NCI-H510A (cell line): ENCODE measurements around the gene FAM222B.

Experiments used
- DNase-seq: peaks from one replicate; lab custom pipeline; 2025; lab: John Stamatoyannopoulos, UW

FAM222B gene

GRCh38 chr17:28773736-28774135, 68.9 kb downstream of the FAM222B start:
- no peak for DNase-seq

DNA sequence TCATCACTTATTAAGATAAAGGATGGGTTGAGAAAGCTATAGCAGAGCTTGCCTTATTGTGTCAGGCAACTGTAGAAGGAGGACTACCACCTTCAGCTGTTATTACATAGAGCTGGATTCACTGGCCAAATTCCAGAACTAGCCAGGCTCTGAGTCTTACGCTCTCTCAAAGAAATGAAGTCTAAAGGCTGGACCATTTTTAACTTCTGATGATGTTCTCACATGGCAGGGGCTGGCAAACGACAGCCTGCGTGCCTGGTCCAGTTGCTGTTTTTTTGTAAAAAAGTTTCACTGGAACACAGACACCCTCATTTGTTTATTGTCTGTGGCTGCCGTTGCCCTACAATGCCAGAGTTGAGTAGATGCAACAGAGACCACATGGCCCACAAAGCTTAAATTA, 77.6 kb downstream of the FAM222B start:
- DNase-seq: no peak

DNA sequence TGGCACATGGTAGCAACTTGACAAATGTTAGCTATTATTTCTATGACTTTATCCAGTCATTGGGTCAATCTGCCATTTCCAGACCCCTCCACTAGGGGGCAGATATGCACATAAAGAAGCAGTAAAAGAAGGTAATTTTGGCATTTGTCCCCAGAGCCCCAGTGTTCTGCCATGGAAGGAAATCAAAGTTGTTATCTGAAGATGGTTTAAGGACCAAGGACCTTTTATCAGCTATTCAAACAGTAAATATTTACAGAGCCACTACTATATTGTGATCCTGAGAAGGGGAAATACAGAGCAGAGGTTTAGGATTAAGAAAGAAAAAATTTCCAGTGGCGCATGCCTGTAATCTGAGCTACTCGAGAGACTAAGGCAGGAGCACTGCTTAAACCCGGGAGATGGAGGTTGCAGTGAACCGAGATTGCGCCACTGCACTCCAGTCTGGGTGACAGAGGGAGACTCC, 78.8 kb downstream of the FAM222B start:
- no peak for DNase-seq

DNA sequence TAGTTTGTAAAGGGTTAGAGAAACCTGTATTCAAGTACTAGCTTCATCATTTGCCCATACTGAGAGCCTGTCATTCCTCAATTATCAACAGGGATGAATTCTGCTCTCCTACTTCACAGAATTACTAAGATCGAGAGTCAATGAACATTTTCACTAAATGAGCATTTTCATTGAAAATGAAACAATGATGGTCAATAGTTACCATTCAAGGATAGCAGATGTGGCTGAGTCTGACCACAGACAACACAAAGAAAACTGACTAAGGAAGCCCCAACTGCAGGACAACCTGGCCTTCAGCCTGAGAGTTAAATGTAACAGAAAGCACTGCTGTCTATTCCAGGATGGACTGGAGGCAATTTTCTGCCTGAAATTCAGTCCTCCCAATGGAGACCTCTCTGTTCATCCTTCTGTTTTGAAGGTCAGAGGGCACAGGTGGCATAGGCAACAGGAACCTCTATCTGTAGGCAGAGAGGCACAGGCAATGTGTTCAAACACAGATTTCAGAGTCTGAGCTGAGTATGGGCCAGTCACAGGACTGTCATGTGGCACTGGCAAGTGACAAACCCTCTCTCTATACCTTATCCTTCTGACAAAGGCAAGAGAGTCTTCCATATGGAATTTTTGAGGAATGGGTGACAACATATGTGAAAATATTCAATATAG, 79.3 kb downstream of the FAM222B start:
- no peak for DNase-seq

DNA sequence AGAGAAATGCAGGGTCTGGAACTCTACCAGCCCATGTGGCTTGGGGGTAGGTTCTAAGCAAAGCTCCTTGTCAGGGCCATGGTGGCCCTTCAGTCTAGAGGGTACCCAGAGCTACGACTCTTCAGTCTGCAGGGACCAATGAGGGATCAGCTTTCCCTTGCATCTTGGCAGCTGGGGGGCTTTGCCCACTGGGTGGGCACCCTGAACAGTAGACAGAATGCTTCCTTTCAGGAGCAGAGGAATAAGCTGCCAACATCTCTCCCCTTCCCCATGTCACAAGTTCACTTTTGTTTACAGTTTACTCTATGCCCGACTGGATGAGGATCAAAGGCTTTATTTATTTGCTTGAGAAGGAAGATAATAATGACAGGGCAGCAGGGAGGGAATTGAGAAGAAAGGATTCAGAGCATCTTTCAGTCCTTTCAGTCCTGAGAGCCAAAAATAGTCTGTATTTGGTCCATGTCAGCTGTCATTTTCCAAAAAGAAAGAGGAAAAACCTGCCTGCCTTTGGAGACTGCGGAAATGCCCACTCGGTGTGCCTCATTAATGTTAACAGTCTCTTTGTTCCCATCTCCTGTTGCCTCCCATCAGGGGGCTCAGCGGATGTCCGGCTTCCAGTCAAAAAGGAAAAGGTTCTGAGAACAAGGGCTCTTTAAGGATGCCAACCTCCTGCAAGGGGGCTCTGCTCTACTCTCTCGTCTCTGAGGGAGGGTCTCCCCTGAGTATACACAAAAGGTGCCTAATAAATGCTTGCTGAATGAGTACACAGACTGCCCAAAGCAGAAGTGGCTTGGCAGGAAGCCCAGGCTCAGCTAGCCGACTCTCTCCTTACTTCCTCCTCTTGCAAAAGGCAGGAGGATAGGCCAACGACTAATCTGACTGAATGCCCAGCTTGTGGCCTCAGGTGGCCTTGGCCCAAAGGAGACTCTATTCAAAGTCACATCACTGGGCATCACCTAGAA, 81.7 kb downstream of the FAM222B start:
- peak; percentile 16 for DNase-seq

DNA sequence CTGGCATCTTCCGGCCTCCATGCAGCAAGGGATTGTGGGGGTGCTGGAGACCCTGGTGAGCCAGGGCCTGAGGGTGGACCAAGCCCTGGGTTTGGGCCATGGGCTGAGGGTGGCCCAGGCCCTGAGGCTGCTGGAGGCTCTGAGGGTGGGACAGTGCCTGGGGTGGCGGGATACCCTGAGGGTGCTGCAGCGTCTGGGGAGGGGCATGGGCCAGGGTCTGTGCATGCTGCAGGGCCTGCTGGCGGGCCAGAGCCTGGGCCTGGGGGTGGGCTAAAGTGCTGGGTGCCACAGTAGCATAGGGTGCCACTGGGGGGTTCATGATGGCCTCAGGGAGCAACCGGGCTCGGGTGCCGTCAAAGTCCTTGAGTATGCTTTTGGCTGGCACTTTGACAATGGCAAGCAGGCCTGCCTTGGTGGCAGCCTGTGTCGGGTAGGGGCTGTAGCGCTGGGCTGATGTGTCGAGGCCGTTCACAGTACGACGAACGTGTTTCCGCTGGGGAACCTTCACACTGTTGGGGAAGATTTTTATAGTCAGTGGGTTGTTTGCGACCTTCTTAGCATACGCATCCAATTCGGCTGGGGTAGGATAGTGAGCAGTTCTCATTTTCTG, 83.2 kb downstream of the FAM222B start:
- no peak for DNase-seq

DNA sequence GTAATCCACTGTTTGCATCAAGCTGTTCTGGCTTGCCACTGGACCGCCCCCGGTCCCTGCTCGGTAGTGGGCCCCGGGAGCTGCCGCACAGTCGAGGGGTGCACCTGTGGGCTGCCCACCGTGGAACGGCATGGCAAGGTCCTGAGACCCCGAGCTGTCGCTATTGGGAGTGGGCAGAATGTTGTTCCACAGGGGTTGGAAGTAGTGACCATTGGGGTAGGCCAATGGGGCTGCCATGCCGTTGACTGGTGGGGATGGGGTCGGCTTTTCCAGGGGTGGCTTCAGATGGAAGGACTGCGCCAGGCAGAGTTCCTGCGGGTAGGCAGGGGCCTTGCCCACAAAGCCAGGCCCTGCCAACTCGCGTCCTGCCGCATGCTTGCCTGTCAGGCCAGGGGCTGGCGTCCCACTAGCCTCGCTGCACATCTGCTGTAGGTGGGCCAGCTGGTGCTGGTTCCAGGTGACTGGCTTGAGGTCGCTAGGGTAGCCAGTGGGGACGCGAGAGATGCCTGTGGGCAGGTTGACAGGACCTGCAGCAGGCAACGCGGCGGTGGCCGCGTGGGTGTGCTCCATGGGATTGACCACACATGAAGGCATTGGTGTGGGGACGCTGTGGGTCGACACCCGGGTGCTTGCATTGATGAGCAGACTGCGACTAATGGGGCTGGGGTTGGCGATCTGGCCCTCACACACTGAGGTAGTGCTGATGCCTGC, 84.0 kb downstream of the FAM222B start:
- no peak for DNase-seq

GRCh38 chr17:28756049-28756804, 86.4 kb downstream of the FAM222B start:
- DNase-seq: no peak

- no peak for DNase-seq
These were observed 87.1 kb downstream of the FAM222B start for GRCh38 chr17:28755486-28755885.

- no peak for DNase-seq
These were observed 90.8 kb downstream of the FAM222B start for GRCh38 chr17:28751600-28752366.

DNA sequence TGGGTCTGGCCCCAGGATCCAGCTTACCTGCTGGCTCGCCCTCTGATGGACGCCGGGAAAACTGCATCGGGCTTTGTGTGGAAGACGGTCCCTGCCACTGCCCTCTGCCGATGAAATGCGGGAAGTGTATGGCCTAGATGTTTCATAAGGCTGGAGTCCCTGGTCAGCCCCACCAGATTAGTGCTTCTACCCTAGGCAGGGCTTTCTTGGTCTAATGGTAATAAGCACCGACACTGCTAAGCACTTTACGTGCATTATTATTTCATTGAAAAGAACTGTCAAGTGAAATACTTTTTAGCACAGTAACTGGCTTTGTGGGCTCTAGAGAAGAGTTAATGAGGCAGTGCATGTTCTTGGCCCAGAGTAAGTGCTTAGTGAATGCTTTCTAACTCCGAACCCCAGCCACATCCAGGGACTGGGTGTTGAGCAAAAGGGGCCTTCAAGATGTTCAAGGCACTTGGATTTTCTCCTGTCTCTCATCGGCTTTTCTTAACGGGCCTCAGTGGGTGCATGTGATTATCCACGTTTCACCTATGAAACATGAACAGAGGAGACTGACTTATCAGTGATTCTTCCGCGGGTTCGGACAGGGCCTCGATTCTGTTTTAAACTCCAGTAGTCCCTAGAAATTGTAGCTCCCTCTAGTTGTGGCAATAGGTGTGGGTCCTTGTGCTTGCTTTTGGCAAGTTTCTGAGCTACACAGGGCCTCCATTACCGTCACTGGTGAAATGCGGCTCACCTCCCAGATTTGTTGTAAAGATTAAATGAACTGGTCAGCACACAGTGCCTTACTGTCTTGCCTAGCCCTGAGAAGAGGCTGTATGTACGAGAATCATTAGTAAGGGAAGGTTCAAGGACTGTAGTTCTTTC, 92.2 kb downstream of the FAM222B start:
- DNase-seq: peak; percentile 88

DNA sequence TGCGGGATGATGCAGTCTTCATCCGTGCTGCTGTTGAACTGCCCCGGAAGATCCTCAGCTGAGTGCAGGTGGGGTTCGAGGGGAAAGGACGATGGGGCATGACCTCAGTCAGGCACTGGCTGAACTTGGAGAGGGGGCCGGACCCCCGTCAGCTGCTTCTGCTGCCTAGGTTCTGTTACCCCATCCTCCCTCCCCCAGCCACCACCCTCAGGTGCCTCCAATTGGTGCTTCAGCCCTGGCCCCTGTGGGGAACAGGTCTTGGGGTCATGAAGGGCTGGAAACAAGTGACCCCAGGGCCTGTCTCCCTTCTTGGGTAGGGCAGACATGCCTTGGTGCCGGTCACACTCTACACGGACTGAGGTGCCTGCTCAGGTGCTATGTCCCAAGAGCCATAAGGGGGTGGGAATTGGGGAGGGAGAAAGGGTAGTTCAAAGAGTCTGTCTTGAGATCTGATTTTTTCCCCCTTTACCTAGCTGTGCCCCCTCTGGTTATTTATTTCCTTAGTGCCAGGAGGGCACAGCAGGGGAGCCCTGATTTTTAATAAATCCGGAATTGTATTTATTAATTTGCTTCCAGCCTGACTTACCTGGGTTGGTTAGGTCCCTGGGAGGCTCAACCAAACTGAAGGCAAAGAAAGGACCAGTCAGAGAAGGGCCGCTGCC, 92.9 kb downstream of the FAM222B start:
- DNase-seq: no peak

- DNase-seq: no peak
These were observed 93.6 kb downstream of the FAM222B start for GRCh38 chr17:28748852-28749515.

DNA sequence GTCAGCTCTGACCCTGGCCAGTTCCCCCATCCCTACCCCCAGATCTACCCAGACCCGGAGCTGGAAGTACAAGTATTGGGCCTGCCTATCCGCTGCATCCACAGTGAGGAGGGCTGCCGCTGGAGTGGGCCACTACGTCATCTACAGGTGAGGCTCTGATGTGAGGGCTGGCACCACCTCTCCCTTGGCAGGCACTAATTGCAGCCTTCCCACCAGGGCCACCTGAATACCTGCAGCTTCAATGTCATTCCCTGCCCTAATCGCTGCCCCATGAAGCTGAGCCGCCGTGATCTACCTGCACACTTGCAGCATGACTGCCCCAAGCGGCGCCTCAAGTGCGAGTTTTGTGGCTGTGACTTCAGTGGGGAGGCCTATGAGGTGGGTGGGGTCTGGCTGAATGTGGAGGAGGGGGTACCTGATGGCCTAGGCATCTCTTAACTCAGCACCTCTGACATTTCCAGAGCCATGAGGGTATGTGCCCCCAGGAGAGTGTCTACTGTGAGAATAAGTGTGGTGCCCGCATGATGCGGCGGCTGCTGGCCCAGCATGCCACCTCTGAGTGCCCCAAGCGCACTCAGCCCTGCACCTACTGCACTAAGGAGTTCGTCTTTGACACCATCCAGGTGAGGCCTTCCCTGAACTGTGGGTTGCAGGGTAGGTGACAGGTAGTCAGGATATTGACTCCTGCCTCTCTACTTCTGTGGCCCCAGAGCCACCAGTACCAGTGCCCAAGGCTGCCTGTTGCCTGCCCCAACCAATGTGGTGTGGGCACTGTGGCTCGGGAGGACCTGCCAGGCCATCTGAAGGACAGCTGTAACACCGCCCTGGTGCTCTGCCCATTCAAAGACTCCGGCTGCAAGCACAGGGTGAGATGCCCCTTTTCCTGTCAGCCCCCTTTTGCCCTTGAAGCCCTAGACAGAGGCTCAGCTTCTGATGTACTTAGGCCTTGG, 94.5 kb downstream of the FAM222B start:
- no peak for DNase-seq

- DNase-seq: peak; percentile 94
These were observed 95.4 kb downstream of the FAM222B start for GRCh38 chr17:28747051-28747691.

DNA sequence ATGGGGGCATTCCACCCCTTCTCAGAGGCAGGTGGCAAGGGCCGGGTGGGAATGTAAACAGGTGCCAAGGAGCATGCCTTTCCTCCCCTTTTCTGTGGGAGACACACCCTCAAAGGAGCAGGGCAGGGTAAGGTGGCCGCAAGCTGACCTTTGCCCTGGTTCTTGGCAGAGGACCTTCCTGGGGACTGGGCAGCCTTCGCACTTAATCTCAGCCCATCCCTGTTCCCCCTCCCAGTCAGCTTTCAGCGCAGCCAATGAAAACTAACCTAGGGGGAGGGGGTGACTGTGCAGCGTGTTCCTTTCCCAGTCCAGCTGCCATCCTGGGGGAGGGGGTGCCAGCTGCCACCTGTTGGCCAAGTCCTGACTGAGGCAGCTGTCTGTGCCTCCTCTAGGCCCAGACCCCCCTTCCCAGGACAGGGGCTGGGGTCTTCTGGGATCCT, 96.0 kb downstream of the FAM222B start:
- peak; percentile 94 for DNase-seq
